ENCODE results near the gene TERC. TPM values are rescaled to one million over a fixed set of nuclear protein-coding genes. Genes with fewer than 3 reads are reported as not detected.

Gene TERC
- total RNA-seq, 2 donors from 2014 or later: 126 to 132 TPM

- ATAC-seq (ENCODE audit: insufficient number of reproducible peaks, low FRiP score, low read depth) (no peak), DNase-seq (ENCODE audit: low spot score) (no peak)
- H3K4me1 ChIP-seq (ENCODE audit: control insufficient read depth in 1 of 2, low read depth in 2 of 2): peaks cover 20 to 24% of the 10 kb centered on the region in 2 donors
- no peak overlapping the region for H3K27ac ChIP-seq
- no peaks in the 10 kb centered on the region for H3K27me3 ChIP-seq (replicated peaks; ENCODE audit: insufficient read depth)
- no peak for TF ChIP-seq CTCF (IDR thresholded peaks at IDR 0.05)
- peaks cover 50% of the 10 kb centered on the region for H3K36me3 ChIP-seq
- H3K4me3 ChIP-seq: no peak overlapping the region
- H3K9me3 ChIP-seq: no peaks in the 10 kb centered on the region
Observed at GRCh38 chr3:169777822-169778221, 13.0 kb upstream of the TERC start.

GRCh38 chr3:169774186-169774585, 9.3 kb upstream of the TERC start:
- no peaks in the 10 kb centered on the region for H3K9me3 ChIP-seq
- ATAC-seq (ENCODE audit: insufficient number of reproducible peaks, low FRiP score, low read depth) (no peak), DNase-seq (ENCODE audit: low spot score) (no peak)
- peaks cover 21% of the 10 kb centered on the region for H3K36me3 ChIP-seq
- peaks cover 20 to 24% of the 10 kb centered on the region in 2 donors for H3K4me1 ChIP-seq (ENCODE audit: control insufficient read depth in 1 of 2, low read depth in 2 of 2)
- no peak for TF ChIP-seq CTCF (IDR thresholded peaks at IDR 0.05)
- no peak overlapping the region for H3K27ac ChIP-seq
- no peaks in the 10 kb centered on the region for H3K27me3 ChIP-seq (replicated peaks; ENCODE audit: insufficient read depth)
- peak overlapping the region; percentile 89 for H3K4me3 ChIP-seq

GRCh38 chr3:169772897-169773816, 8.3 kb upstream of the TERC start, which contains the start of gene MYNN:
Gene MYNN, plus strand, starts transcription at chr3:169773396. Its CDS starts 900 bp downstream, at chr3:169774296.
- Histone ChIP-seq H3K36me3 (peaks cover 14% of the 10 kb centered on the region), H3K9me3 (no peaks in the 10 kb centered on the region), H3K4me3 (peak within 1 kb of the TSS; percentile 89), H3K4me1 (ENCODE audit: control insufficient read depth in 1 of 2, low read depth in 2 of 2) (peaks cover 20 to 24% of the 10 kb centered on the region in 2 donors), H3K27ac (peak within 1 kb of the TSS; percentile 98 to 99), H3K27me3 (replicated peaks; ENCODE audit: insufficient read depth) (no peaks in the 10 kb centered on the region)
- no peak for TF ChIP-seq CTCF (IDR thresholded peaks at IDR 0.05)
- DNase-seq (ENCODE audit: low spot score) (peak; percentile 74), ATAC-seq (ENCODE audit: insufficient number of reproducible peaks, low FRiP score, low read depth) (peak; percentile 85)

- Histone ChIP-seq H3K27ac (peak overlapping the region; percentile 98 to 99), H3K9me3 (no peaks in the 10 kb centered on the region), H3K4me1 (ENCODE audit: control insufficient read depth in 1 of 2, low read depth in 2 of 2) (peaks cover 20 to 24% of the 10 kb centered on the region in 2 donors), H3K4me3 (peak overlapping the region; percentile 89), H3K27me3 (replicated peaks; ENCODE audit: insufficient read depth) (no peaks in the 10 kb centered on the region), H3K36me3 (peaks cover 7% of the 10 kb centered on the region)
- TF ChIP-seq CTCF (IDR thresholded peaks at IDR 0.05): no peak
- DNase-seq (ENCODE audit: low spot score) (no peak), ATAC-seq (ENCODE audit: insufficient number of reproducible peaks, low FRiP score, low read depth) (peak; percentile 46)
Observed at GRCh38 chr3:169772305-169772896, 7.5 kb upstream of the TERC start.

Measured in thoracic aorta (tissue), 2 donors.